Gastroesophageal sphincter (tissue), 3 donors: ENCODE measurements around the gene CACNB4.

Source experiments
- EP300 ChIP-seq: sonication (generic); formaldehyde crosslinking; IDR thresholded peaks from one replicate; pipeline ENCODE4 v1.6.1; 2017; ENCODE audit warnings: antibody characterized with exemption, mild to moderate bottlenecking
- POLR2A ChIP-seq, 2 donors: fragments of 450-650 bp; IDR thresholded peaks; one replicate each; pipeline ENCODE4 v1.6.1; 2017; ENCODE audit warnings: antibody characterized with exemption in 2 of 2, mild to moderate bottlenecking in 2 of 2, moderate library complexity in 1 of 2
- TF ChIP-seq, protein P1 (sequence below), 4 experiments: fragments of 200-600 bp in 2 of 4; fragments of 450-650 bp in 2 of 4; sonication (generic) in 1 of 4; IDR thresholded peaks; one replicate each; pipeline ENCODE4 v1.5.1; 2017 to 2019; ENCODE audit warnings: antibody characterized with exemption in 4 of 4, mild to moderate bottlenecking in 2 of 4, moderate library complexity in 2 of 4

DNA sequence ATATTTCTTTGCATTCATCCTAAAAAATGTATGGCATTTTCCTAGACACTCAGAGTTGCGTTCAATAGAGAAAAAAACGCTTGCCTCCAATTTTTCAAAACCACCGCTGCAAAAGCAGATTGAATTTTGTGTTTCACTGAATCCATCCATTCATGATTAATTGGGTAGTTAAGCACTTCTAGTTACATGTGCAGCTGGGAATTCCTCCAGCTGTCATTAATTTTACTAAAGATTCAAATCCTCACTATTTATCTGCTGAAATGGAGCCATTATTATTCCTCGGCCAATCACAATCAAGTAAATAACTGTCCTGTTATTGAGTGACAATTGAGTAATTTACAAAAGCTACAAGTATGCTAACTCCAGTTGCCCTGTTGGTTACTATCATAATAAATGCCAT, 194.8 kb downstream of the CACNB4 start:
- TF ChIP-seq, protein P1, sequence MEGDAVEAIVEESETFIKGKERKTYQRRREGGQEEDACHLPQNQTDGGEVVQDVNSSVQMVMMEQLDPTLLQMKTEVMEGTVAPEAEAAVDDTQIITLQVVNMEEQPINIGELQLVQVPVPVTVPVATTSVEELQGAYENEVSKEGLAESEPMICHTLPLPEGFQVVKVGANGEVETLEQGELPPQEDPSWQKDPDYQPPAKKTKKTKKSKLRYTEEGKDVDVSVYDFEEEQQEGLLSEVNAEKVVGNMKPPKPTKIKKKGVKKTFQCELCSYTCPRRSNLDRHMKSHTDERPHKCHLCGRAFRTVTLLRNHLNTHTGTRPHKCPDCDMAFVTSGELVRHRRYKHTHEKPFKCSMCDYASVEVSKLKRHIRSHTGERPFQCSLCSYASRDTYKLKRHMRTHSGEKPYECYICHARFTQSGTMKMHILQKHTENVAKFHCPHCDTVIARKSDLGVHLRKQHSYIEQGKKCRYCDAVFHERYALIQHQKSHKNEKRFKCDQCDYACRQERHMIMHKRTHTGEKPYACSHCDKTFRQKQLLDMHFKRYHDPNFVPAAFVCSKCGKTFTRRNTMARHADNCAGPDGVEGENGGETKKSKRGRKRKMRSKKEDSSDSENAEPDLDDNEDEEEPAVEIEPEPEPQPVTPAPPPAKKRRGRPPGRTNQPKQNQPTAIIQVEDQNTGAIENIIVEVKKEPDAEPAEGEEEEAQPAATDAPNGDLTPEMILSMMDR (IDR thresholded peaks at IDR 0.05), result no peak
- TF ChIP-seq EP300 (no peak), POLR2A (IDR thresholded peaks at IDR 0.05) (no peak)
